GM19023 (cell line): ENCODE results near the gene RGS6.

Source experiments
- ATAC-seq: cut with Tn5 transposase; IDR thresholded peaks from one replicate; pipeline ENCODE4 v1.9.1; 2021; ENCODE audit warnings: mild to moderate bottlenecking, moderate library complexity; ENCODE audit not compliant: unreplicated experiment

The RGS6 gene

GRCh38 chr14:72305561-72305960, 373.3 kb downstream of the RGS6 start:
- no peak for ATAC-seq

- ATAC-seq = no peak
These were observed 376.8 kb downstream of the RGS6 start for GRCh38 chr14:72308967-72309485.

- no peak for ATAC-seq
These were observed 378.9 kb downstream of the RGS6 start for GRCh38 chr14:72311116-72311515.

GRCh38 chr14:72311516-72311915, 379.3 kb downstream of the RGS6 start:
- ATAC-seq = no peak

- no peak for ATAC-seq
These were observed 382.7 kb downstream of the RGS6 start for GRCh38 chr14:72314808-72315435.

- ATAC-seq = no peak
These were observed 383.5 kb downstream of the RGS6 start for GRCh38 chr14:72315714-72316113.

GRCh38 chr14:72318648-72319047, 386.4 kb downstream of the RGS6 start:
- ATAC-seq = no peak

- ATAC-seq = no peak
These were observed 399.8 kb downstream of the RGS6 start for GRCh38 chr14:72332046-72332445.

GRCh38 chr14:72332871-72333270, 400.6 kb downstream of the RGS6 start:
- ATAC-seq = no peak

- no peak for ATAC-seq
These were observed 401.1 kb downstream of the RGS6 start for GRCh38 chr14:72333357-72333756.

GRCh38 chr14:72336311-72336980, 404.2 kb downstream of the RGS6 start:
- ATAC-seq = no peak

GRCh38 chr14:72341237-72341636, 409.0 kb downstream of the RGS6 start:
- ATAC-seq = no peak

GRCh38 chr14:72341686-72342085, 409.5 kb downstream of the RGS6 start:
- no peak for ATAC-seq

- ATAC-seq = no peak
These were observed 414.9 kb downstream of the RGS6 start for GRCh38 chr14:72347118-72347517.

- ATAC-seq = no peak
These were observed 418.0 kb downstream of the RGS6 start for GRCh38 chr14:72350215-72350614.

GRCh38 chr14:72352012-72352411, 419.8 kb downstream of the RGS6 start:
- ATAC-seq = no peak

GRCh38 chr14:72366619-72367018, 434.4 kb downstream of the RGS6 start:
- ATAC-seq = no peak

GRCh38 chr14:72369106-72369505, 436.9 kb downstream of the RGS6 start:
- ATAC-seq = no peak

GRCh38 chr14:72377016-72377415, 444.8 kb downstream of the RGS6 start:
- no peak for ATAC-seq

GRCh38 chr14:72380456-72380855, 448.2 kb downstream of the RGS6 start:
- no peak for ATAC-seq

GRCh38 chr14:72383865-72384264, 451.6 kb downstream of the RGS6 start:
- ATAC-seq = no peak

- ATAC-seq = no peak
These were observed 455.5 kb downstream of the RGS6 start for GRCh38 chr14:72387726-72388125.

- no peak for ATAC-seq
These were observed 457.0 kb downstream of the RGS6 start for GRCh38 chr14:72389200-72389599.
